WTC11 (cell line): ENCODE measurements around the gene MBD6. TPM values are rescaled to one million over a fixed set of nuclear protein-coding genes. Genes with fewer than 3 reads are reported as not detected.

Experiments used
- ATAC-seq: fragments of 200-7000 bp; cut with Tn5 transposase; 2 replicates; pipeline ENCODE4 v1.10.0; 2021; ENCODE audit warnings: mild to moderate bottlenecking, moderate library complexity
- CTCF ChIA-PET: fragments of 300-600 bp; sonication (Branson Sonifier 250); formaldehyde crosslinking; loops from one replicate; lab custom pipeline; 2021; ENCODE audit warnings: antibody characterized with exemption; lab: Charles Lee
- POLR2A ChIA-PET: fragments of 350-600 bp; sonication (Branson Sonifier 250); formaldehyde crosslinking; loops from one replicate; lab custom pipeline; 2021; ENCODE audit warnings: antibody characterized with exemption; lab: Charles Lee
- DNase-seq: peaks from one replicate; pipeline ENCODE4 v3.0.0; 2021; ENCODE audit warnings: low spot score
- H3K27ac Mint-ChIP-seq: 2 replicates; pipeline ENCODE4 v1.8.0; 2021; ENCODE audit warnings: mixed read lengths
- H3K27me3 Mint-ChIP-seq: 2 replicates; pipeline ENCODE4 v1.8.0; 2021; ENCODE audit warnings: low read depth, mild to moderate bottlenecking, moderate library complexity, mixed read lengths
- H3K36me3 Mint-ChIP-seq: 2 replicates; pipeline ENCODE4 v1.8.0; 2021; ENCODE audit warnings: mixed read lengths
- H3K4me1 Mint-ChIP-seq: 2 replicates; pipeline ENCODE4 v1.8.0; 2022; ENCODE audit warnings: mixed read lengths
- H3K4me3 Mint-ChIP-seq: 2 replicates; pipeline ENCODE4 v1.8.0; 2021; ENCODE audit warnings: mild to moderate bottlenecking, moderate library complexity, mixed read lengths
- H3K9me3 Mint-ChIP-seq: 2 replicates; pipeline ENCODE4 v1.8.0; 2021; ENCODE audit warnings: mixed read lengths
- CREM ChIP-seq: sonication (generic); formaldehyde crosslinking; IDR thresholded peaks from 2 replicates; pipeline ENCODE4 v1.8.1; 2022; ENCODE audit warnings: mild to moderate bottlenecking, missing genetic modification reagents, moderate library complexity
- ELF4 ChIP-seq: sonication (generic); formaldehyde crosslinking; IDR thresholded peaks from 2 replicates; pipeline ENCODE4 v1.8.1; 2022; ENCODE audit warnings: low read depth, mild to moderate bottlenecking, moderate library complexity, missing genetic modification reagents
- ESRRA ChIP-seq: sonication (generic); formaldehyde crosslinking; IDR thresholded peaks from 2 replicates; pipeline ENCODE4 v1.8.1; 2022; ENCODE audit warnings: mild to moderate bottlenecking, missing genetic modification reagents, borderline replicate concordance
- GABPB1 ChIP-seq: sonication (generic); formaldehyde crosslinking; IDR thresholded peaks from 2 replicates; pipeline ENCODE4 v1.8.1; 2023; ENCODE audit warnings: mild to moderate bottlenecking, missing genetic modification reagents
- MXD4 ChIP-seq: fragments of 250-450 bp; sonication (Bioruptor Pico); IDR thresholded peaks from 2 replicates; pipeline ENCODE4 v1.8.0; 2021; ENCODE audit warnings: mild to moderate bottlenecking, moderate library complexity, borderline replicate concordance
- MYBL2 ChIP-seq: sonication (generic); formaldehyde crosslinking; IDR thresholded peaks from 2 replicates; pipeline ENCODE4 v1.8.1; 2023; ENCODE audit warnings: mild to moderate bottlenecking, moderate library complexity, missing genetic modification reagents
- NFATC4 ChIP-seq: fragments of 250-450 bp; sonication (Bioruptor Pico); IDR thresholded peaks from 2 replicates; pipeline ENCODE4 v1.9.0; 2021; ENCODE audit warnings: mild to moderate bottlenecking
- NFE2L1 ChIP-seq: sonication (generic); formaldehyde crosslinking; IDR thresholded peaks from 2 replicates; pipeline ENCODE4 v1.8.1; 2023; ENCODE audit warnings: missing genetic modification reagents
- NFYB ChIP-seq: sonication (generic); formaldehyde crosslinking; conservative IDR thresholded peaks from 2 replicates; pipeline ENCODE4 v1.8.0; 2022; ENCODE audit warnings: low read depth, missing genetic modification reagents
- NR1H2 ChIP-seq: sonication (generic); formaldehyde crosslinking; IDR thresholded peaks from 2 replicates; pipeline ENCODE4 v1.9.0; 2021; ENCODE audit warnings: mild to moderate bottlenecking, moderate library complexity, missing genetic modification reagents
- TCF7 ChIP-seq: sonication (generic); formaldehyde crosslinking; IDR thresholded peaks from 2 replicates; pipeline ENCODE4 v1.8.0; 2022; ENCODE audit warnings: mild to moderate bottlenecking, low read depth, missing genetic modification reagents, moderate library complexity
- ZBTB21 ChIP-seq: sonication (generic); formaldehyde crosslinking; IDR thresholded peaks from 2 replicates; pipeline ENCODE4 v1.8.1; 2023; ENCODE audit warnings: mild to moderate bottlenecking, missing genetic modification reagents, borderline replicate concordance
- ZNF219 ChIP-seq: sonication (generic); formaldehyde crosslinking; IDR thresholded peaks from 2 replicates; pipeline ENCODE4 v1.8.0; 2023; ENCODE audit warnings: missing genetic modification reagents, mild to moderate bottlenecking, borderline replicate concordance
- ZNF416 ChIP-seq: fragments of 250-450 bp; sonication (Bioruptor Pico); IDR thresholded peaks from 2 replicates; pipeline ENCODE4 v1.9.0; 2021; ENCODE audit warnings: mild to moderate bottlenecking, inconsistent platforms
- ZNF425 ChIP-seq: fragments of 250-450 bp; sonication (Bioruptor Pico); conservative IDR thresholded peaks from 2 replicates; pipeline ENCODE4 v1.9.0; 2021; ENCODE audit warnings: mild to moderate bottlenecking
- total RNA-seq: library from RNA; stranded (reverse); gene quantifications from 3 replicates; pipeline ENCODE4 v1.2.3, GENCODE V29; 2021
- TF ChIP-seq, protein P1 (sequence below): sonication (generic); formaldehyde crosslinking; IDR thresholded peaks from 2 replicates; pipeline ENCODE4 v1.8.0; 2023; ENCODE audit warnings: missing genetic modification reagents, mild to moderate bottlenecking, borderline replicate concordance
- TF ChIP-seq, protein P2 (sequence below): sonication (generic); formaldehyde crosslinking; IDR thresholded peaks from 2 replicates; pipeline ENCODE4 v1.8.1; 2023; ENCODE audit warnings: mild to moderate bottlenecking, missing genetic modification reagents
- TF ChIP-seq, protein P3 (sequence below): sonication (generic); formaldehyde crosslinking; IDR thresholded peaks from 2 replicates; pipeline ENCODE4 v1.8.1; 2023; ENCODE audit warnings: mild to moderate bottlenecking, missing genetic modification reagents
- TF ChIP-seq, protein P4 (sequence below): fragments of 250-450 bp; sonication (Bioruptor Pico); IDR thresholded peaks from 2 replicates; pipeline ENCODE4 v1.9.0; 2021; ENCODE audit warnings: moderate library complexity, mild to moderate bottlenecking, inconsistent platforms, borderline replicate concordance
- TF ChIP-seq, protein P5 (sequence below): sonication (generic); formaldehyde crosslinking; IDR thresholded peaks from 2 replicates; pipeline ENCODE4 v1.8.0; 2022; ENCODE audit warnings: mild to moderate bottlenecking, missing genetic modification reagents
- TF ChIP-seq, protein P6 (sequence below): fragments of 250-450 bp; sonication (Bioruptor Pico); IDR thresholded peaks from 2 replicates; pipeline ENCODE4 v1.9.0; 2021; ENCODE audit warnings: mild to moderate bottlenecking
- TF ChIP-seq, protein P7 (sequence below): fragments of 250-450 bp; sonication (Bioruptor Pico); IDR thresholded peaks from 2 replicates; pipeline ENCODE4 v2.1.2; 2022; ENCODE audit warnings: mild to moderate bottlenecking, moderate library complexity

MBD6 gene
- total RNA-seq, 1 experiment from 2014 or later = 46.3 TPM

DNA sequence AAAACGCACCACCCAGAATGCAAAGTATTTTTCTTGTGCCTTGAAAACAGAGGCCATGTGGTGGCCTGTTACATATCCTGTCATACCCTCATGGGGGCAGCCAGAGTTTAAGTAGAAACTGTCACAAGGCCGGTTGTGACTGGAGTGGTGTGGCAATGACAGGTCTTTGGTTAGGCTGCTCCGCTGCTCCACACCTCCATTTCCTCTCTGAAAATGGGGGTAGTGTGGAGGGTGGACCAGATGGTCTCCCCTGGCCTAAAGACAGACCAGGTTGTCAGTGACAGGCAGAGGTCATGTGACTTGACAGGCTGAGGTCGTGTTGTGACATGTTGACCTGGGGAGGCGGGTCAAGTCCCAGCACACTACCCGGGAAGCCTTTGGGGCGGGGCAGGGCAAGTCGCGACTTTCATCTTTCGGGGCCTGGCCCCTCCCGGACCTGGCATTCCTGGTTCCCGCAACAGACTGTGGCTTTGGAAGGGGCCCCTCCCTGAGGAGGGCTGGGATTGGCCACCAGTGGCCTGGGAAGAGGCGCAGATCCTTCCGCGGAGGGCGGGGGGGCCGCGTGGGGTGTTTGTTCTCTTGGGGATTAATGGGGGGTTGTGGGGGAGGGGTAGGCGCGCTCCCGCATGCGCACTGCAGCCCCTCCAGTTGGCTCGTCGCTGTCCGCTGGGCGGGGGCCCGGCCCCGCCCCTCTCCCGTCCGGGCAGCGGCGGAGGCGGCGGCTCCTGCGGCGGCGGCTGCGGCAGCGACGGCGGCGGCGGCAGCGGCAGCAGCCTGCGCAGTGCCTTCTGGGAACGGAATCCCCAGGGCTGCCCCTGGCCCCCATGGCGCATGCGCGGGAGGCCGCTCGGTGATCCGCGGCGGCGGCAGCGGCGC is at the start of gene MBD6 (continued):
- TF ChIP-seq, protein P1, sequence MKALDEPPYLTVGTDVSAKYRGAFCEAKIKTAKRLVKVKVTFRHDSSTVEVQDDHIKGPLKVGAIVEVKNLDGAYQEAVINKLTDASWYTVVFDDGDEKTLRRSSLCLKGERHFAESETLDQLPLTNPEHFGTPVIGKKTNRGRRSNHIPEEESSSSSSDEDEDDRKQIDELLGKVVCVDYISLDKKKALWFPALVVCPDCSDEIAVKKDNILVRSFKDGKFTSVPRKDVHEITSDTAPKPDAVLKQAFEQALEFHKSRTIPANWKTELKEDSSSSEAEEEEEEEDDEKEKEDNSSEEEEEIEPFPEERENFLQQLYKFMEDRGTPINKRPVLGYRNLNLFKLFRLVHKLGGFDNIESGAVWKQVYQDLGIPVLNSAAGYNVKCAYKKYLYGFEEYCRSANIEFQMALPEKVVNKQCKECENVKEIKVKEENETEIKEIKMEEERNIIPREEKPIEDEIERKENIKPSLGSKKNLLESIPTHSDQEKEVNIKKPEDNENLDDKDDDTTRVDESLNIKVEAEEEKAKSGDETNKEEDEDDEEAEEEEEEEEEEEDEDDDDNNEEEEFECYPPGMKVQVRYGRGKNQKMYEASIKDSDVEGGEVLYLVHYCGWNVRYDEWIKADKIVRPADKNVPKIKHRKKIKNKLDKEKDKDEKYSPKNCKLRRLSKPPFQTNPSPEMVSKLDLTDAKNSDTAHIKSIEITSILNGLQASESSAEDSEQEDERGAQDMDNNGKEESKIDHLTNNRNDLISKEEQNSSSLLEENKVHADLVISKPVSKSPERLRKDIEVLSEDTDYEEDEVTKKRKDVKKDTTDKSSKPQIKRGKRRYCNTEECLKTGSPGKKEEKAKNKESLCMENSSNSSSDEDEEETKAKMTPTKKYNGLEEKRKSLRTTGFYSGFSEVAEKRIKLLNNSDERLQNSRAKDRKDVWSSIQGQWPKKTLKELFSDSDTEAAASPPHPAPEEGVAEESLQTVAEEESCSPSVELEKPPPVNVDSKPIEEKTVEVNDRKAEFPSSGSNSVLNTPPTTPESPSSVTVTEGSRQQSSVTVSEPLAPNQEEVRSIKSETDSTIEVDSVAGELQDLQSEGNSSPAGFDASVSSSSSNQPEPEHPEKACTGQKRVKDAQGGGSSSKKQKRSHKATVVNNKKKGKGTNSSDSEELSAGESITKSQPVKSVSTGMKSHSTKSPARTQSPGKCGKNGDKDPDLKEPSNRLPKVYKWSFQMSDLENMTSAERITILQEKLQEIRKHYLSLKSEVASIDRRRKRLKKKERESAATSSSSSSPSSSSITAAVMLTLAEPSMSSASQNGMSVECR (CRISPR knock-in tag) = peak; percentile 93; the same call in 1 of the 2 replicates
- TF ChIP-seq ZNF425 (CRISPR knock-in tag) = no peak
- TF ChIP-seq, protein P2, sequence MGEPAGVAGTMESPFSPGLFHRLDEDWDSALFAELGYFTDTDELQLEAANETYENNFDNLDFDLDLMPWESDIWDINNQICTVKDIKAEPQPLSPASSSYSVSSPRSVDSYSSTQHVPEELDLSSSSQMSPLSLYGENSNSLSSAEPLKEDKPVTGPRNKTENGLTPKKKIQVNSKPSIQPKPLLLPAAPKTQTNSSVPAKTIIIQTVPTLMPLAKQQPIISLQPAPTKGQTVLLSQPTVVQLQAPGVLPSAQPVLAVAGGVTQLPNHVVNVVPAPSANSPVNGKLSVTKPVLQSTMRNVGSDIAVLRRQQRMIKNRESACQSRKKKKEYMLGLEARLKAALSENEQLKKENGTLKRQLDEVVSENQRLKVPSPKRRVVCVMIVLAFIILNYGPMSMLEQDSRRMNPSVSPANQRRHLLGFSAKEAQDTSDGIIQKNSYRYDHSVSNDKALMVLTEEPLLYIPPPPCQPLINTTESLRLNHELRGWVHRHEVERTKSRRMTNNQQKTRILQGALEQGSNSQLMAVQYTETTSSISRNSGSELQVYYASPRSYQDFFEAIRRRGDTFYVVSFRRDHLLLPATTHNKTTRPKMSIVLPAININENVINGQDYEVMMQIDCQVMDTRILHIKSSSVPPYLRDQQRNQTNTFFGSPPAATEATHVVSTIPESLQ (CRISPR knock-in tag) = no peak
- TF ChIP-seq, all 79 proteins: peak for 10

DNA sequence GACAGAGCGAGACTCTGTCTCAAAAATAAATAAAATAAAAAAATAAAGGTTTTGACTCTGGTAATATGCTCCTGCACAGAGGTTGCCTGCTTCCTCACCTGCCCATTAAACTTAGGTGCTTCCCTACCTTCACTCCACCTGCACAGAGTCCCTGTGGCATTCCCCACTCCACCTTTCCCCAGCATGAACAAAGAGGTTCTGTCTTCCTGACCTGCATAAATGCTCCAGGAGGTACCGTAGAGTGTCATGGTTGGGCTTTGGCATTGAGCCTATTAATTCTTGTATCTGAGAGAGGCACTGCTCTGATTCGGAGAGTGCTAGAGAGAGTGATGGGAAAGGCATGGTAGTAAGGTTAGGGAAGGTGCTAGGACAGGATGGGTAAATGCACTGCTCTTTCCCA is 49.2 kb upstream of the MBD6 start:
- no peak overlapping the region for H3K4me3 Mint-ChIP-seq
- no peak for ATAC-seq
- no peak for TF ChIP-seq ZNF219 (CRISPR knock-in tag)
- TF ChIP-seq NFYB (CRISPR knock-in tag) = no peak
- no peak for TF ChIP-seq NFATC4 (CRISPR knock-in tag)
- no peak for TF ChIP-seq ELF4
- TF ChIP-seq NFE2L1 (CRISPR knock-in tag) = no peak
- TF ChIP-seq, protein P3, sequence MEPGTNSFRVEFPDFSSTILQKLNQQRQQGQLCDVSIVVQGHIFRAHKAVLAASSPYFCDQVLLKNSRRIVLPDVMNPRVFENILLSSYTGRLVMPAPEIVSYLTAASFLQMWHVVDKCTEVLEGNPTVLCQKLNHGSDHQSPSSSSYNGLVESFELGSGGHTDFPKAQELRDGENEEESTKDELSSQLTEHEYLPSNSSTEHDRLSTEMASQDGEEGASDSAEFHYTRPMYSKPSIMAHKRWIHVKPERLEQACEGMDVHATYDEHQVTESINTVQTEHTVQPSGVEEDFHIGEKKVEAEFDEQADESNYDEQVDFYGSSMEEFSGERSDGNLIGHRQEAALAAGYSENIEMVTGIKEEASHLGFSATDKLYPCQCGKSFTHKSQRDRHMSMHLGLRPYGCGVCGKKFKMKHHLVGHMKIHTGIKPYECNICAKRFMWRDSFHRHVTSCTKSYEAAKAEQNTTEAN (CRISPR knock-in tag) = no peak
- TF ChIP-seq TCF7 (CRISPR knock-in tag) = no peak
- no peak for TF ChIP-seq MYBL2 (CRISPR knock-in tag)
- TF ChIP-seq, protein P4, sequence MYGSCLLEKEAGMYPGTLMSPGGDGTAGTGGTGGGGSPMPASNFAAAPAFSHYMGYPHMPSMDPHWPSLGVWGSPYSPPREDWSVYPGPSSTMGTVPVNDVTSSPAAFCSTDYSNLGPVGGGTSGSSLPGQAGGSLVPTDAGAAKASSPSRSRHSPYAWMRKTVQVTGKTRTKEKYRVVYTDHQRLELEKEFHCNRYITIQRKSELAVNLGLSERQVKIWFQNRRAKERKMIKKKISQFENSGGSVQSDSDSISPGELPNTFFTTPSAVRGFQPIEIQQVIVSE (CRISPR knock-in tag) = no peak
- no peak for TF ChIP-seq ZBTB21 (CRISPR knock-in tag)
- TF ChIP-seq ZNF416 (CRISPR knock-in tag) = no peak
- TF ChIP-seq CREM (CRISPR knock-in tag) = no peak
- TF ChIP-seq, protein P5, sequence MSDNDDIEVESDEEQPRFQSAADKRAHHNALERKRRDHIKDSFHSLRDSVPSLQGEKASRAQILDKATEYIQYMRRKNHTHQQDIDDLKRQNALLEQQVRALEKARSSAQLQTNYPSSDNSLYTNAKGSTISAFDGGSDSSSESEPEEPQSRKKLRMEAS (CRISPR knock-in tag) = no peak
- TF ChIP-seq MXD4 = no peak
- TF ChIP-seq NR1H2 (CRISPR knock-in tag) = no peak
- TF ChIP-seq, protein P6, sequence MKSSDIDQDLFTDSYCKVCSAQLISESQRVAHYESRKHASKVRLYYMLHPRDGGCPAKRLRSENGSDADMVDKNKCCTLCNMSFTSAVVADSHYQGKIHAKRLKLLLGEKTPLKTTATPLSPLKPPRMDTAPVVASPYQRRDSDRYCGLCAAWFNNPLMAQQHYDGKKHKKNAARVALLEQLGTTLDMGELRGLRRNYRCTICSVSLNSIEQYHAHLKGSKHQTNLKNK (CRISPR knock-in tag) = no peak
- TF ChIP-seq ESRRA (CRISPR knock-in tag) = no peak
- no peak for TF ChIP-seq GABPB1 (CRISPR knock-in tag)
- TF ChIP-seq, protein P7, sequence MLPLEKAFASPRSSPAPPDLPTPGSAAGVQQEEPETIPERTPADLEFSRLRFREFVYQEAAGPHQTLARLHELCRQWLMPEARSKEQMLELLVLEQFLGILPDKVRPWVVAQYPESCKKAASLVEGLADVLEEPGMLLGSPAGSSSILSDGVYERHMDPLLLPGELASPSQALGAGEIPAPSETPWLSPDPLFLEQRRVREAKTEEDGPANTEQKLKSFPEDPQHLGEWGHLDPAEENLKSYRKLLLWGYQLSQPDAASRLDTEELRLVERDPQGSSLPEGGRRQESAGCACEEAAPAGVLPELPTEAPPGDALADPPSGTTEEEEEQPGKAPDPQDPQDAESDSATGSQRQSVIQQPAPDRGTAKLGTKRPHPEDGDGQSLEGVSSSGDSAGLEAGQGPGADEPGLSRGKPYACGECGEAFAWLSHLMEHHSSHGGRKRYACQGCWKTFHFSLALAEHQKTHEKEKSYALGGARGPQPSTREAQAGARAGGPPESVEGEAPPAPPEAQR (CRISPR knock-in tag) = no peak
- CTCF ChIA-PET = interaction anchor here (2.7 to 5.0 kb wide), 3 partner anchors 10 to 230 kb away, joined by 13 to 88 read pairs (median 25); partner anchors contain the start of gene GLI1
- peaks cover 30% of the 10 kb centered on the region for H3K4me1 Mint-ChIP-seq
- POLR2A ChIA-PET = no interaction called here
- no peak overlapping the region for H3K27ac Mint-ChIP-seq
- no peaks in the 10 kb centered on the region for H3K36me3 Mint-ChIP-seq
- DNase-seq = no peak
- no peaks in the 10 kb centered on the region for H3K9me3 Mint-ChIP-seq
- H3K27me3 Mint-ChIP-seq = peaks cover 75% of the 10 kb centered on the region
